ENCODE data around the gene PHYHIPL.

DNA sequence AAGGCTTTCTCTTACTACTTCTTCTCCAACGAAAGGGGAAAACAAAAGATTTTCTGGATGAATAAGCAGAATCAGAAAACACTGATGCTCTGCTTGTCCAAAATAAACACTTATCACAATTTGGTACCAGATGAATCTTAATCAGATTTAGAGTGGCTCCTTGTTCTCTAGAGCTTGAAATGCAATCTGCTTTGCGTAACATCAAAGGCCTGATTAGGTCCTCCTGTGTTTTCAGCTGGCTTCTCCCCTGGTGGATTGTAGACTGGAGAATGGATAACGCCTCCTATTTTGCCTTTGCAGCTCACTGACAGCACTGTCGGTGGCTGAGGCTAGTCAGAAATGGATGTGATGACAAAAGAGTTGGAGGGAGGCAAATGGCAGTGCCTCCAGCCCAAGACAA, 94.7 kb downstream of the PHYHIPL start:
- TF ChIP-seq, protein P1, sequence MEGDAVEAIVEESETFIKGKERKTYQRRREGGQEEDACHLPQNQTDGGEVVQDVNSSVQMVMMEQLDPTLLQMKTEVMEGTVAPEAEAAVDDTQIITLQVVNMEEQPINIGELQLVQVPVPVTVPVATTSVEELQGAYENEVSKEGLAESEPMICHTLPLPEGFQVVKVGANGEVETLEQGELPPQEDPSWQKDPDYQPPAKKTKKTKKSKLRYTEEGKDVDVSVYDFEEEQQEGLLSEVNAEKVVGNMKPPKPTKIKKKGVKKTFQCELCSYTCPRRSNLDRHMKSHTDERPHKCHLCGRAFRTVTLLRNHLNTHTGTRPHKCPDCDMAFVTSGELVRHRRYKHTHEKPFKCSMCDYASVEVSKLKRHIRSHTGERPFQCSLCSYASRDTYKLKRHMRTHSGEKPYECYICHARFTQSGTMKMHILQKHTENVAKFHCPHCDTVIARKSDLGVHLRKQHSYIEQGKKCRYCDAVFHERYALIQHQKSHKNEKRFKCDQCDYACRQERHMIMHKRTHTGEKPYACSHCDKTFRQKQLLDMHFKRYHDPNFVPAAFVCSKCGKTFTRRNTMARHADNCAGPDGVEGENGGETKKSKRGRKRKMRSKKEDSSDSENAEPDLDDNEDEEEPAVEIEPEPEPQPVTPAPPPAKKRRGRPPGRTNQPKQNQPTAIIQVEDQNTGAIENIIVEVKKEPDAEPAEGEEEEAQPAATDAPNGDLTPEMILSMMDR (IDR thresholded peaks at IDR 0.05): no peak
- no peak for TF ChIP-seq POLR2A (IDR thresholded peaks at IDR 0.05)
